Measurements from ENCODE around the gene MZT2B. TPM values are rescaled to one million over a fixed set of nuclear protein-coding genes. Genes with fewer than 3 reads are reported as not detected.

The MZT2B gene
- total and polyA plus RNA-seq, 2 of the 13 experiments (the other 11 are each of a cell fraction or from before 2014, with no cell fraction given): 253 to 410 TPM

DNA sequence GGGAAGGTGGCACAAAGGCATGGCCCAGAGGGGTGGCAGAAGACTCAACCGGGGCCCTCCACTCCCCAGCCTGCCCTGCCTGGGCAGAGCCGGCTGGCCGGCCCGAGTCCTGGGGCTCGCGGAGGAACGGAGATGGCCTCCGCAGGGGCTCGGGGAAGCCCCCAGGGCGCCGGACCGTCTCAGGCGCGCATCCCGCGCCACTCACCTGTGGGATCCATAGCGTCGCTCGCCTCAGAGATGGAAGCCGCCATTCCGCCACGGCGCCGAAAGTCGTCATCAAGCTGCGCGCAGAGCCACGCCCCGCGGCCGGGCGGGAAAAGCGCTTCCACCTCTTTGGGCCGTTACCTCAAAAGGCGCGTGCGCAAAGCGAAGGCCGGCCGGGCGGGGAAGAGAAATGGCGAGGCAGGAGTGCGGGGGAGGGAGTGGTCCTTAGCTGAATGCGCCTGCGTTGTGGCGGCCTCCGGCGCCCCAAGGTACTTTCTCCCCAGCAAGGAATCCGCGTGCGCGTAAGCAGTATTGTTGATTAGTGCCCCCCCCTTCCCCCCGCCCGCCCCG is 660 bp upstream of the MZT2B start, which contains the start of gene SMPD4 (continued):
- TF ChIP-seq, protein P1, sequence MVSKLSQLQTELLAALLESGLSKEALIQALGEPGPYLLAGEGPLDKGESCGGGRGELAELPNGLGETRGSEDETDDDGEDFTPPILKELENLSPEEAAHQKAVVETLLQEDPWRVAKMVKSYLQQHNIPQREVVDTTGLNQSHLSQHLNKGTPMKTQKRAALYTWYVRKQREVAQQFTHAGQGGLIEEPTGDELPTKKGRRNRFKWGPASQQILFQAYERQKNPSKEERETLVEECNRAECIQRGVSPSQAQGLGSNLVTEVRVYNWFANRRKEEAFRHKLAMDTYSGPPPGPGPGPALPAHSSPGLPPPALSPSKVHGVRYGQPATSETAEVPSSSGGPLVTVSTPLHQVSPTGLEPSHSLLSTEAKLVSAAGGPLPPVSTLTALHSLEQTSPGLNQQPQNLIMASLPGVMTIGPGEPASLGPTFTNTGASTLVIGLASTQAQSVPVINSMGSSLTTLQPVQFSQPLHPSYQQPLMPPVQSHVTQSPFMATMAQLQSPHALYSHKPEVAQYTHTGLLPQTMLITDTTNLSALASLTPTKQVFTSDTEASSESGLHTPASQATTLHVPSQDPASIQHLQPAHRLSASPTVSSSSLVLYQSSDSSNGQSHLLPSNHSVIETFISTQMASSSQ (IDR thresholded peaks at IDR 0.05; ENCODE audit: low read depth): no peak
- TF ChIP-seq, protein P1 (CRISPR knock-in tag; IDR thresholded peaks at IDR 0.05; ENCODE audit: borderline replicate concordance): no peak; the same call in 1 of the 2 replicates
- TF ChIP-seq, protein P2, sequence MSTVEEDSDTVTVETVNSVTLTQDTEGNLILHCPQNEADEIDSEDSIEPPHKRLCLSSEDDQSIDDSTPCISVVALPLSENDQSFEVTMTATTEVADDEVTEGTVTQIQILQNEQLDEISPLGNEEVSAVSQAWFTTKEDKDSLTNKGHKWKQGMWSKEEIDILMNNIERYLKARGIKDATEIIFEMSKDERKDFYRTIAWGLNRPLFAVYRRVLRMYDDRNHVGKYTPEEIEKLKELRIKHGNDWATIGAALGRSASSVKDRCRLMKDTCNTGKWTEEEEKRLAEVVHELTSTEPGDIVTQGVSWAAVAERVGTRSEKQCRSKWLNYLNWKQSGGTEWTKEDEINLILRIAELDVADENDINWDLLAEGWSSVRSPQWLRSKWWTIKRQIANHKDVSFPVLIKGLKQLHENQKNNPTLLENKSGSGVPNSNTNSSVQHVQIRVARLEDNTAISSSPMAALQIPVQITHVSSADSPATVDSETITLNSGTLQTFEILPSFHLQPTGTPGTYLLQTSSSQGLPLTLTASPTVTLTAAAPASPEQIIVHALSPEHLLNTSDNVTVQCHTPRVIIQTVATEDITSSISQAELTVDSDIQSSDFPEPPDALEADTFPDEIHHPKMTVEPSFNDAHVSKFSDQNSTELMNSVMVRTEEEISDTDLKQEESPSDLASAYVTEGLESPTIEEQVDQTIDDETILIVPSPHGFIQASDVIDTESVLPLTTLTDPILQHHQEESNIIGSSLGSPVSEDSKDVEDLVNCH (CRISPR knock-in tag; IDR thresholded peaks at IDR 0.05): no peak
- TF ChIP-seq RAD21 (CRISPR knock-in tag; IDR thresholded peaks at IDR 0.05) (no peak), SMYD3 (CRISPR knock-in tag; IDR thresholded peaks at IDR 0.05) (no peak; the same call in 1 of the 2 replicates), PHB2 (IDR thresholded peaks at IDR 0.05; ENCODE audit: partially characterized antibody) (no peak), SATB2 (CRISPR knock-in tag; IDR thresholded peaks at IDR 0.05) (no peak), ZNF569 (CRISPR knock-in tag; IDR thresholded peaks at IDR 0.05; ENCODE audit: borderline replicate concordance) (peak; percentile 66; the same call in 1 of the 2 replicates), RFX1 (IDR thresholded peaks at IDR 0.05) (no peak)
- TF ChIP-seq, protein P3, sequence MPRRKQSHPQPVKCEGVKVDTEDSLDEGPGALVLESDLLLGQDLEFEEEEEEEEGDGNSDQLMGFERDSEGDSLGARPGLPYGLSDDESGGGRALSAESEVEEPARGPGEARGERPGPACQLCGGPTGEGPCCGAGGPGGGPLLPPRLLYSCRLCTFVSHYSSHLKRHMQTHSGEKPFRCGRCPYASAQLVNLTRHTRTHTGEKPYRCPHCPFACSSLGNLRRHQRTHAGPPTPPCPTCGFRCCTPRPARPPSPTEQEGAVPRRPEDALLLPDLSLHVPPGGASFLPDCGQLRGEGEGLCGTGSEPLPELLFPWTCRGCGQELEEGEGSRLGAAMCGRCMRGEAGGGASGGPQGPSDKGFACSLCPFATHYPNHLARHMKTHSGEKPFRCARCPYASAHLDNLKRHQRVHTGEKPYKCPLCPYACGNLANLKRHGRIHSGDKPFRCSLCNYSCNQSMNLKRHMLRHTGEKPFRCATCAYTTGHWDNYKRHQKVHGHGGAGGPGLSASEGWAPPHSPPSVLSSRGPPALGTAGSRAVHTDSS (CRISPR knock-in tag; conservative IDR thresholded peaks at IDR 0.05): no peak
- TF ChIP-seq, protein P4, sequence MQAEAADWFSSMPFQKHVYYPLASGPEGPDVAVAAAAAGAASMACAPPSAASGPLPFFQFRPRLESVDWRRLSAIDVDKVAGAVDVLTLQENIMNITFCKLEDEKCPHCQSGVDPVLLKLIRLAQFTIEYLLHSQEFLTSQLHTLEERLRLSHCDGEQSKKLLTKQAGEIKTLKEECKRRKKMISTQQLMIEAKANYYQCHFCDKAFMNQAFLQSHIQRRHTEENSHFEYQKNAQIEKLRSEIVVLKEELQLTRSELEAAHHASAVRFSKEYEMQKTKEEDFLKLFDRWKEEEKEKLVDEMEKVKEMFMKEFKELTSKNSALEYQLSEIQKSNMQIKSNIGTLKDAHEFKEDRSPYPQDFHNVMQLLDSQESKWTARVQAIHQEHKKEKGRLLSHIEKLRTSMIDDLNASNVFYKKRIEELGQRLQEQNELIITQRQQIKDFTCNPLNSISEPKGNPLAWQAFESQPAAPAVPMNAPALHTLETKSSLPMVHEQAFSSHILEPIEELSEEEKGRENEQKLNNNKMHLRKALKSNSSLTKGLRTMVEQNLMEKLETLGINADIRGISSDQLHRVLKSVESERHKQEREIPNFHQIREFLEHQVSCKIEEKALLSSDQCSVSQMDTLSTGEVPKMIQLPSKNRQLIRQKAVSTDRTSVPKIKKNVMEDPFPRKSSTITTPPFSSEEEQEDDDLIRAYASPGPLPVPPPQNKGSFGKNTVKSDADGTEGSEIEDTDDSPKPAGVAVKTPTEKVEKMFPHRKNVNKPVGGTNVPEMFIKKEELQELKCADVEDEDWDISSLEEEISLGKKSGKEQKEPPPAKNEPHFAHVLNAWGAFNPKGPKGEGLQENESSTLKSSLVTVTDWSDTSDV (CRISPR knock-in tag; IDR thresholded peaks at IDR 0.05): no peak; the same call in 1 of the 2 replicates
- TF ChIP-seq, protein P5, sequence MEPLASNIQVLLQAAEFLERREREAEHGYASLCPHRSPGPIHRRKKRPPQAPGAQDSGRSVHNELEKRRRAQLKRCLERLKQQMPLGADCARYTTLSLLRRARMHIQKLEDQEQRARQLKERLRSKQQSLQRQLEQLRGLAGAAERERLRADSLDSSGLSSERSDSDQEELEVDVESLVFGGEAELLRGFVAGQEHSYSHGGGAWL (CRISPR knock-in tag; IDR thresholded peaks at IDR 0.05): no peak; the same call in none of the 2 replicates
- TF ChIP-seq, protein P6, sequence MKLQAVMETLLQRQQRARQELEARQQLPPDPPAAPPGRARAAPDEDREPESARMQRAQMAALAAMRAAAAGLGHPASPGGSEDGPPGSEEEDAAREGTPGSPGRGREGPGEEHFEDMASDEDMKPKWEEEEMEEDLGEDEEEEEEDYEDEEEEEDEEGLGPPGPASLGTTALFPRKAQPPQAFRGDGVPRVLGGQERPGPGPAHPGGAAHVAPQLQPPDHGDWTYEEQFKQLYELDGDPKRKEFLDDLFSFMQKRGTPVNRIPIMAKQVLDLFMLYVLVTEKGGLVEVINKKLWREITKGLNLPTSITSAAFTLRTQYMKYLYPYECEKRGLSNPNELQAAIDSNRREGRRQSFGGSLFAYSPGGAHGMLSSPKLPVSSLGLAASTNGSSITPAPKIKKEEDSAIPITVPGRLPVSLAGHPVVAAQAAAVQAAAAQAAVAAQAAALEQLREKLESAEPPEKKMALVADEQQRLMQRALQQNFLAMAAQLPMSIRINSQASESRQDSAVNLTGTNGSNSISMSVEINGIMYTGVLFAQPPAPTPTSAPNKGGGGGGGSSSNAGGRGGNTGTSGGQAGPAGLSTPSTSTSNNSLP (IDR thresholded peaks at IDR 0.05; ENCODE audit: low read depth, low read length): no peak

Data from HepG2 (cell line).